Spleen (tissue), 11 donors: ENCODE measurements around the gene IPCEF1. TPM values are rescaled to one million over a fixed set of nuclear protein-coding genes. Genes with fewer than 3 reads are reported as not detected.
A peak's percentile ranks its signal among the peaks of the same experiment; 100 is the strongest.

Experiments used
- DNase-seq: peaks from one replicate; pipeline ENCODE4 v3.0.0-alpha.2; 2020
- H3K27ac ChIP-seq, 8 donors: fragments of 200-600 bp; sonication (generic) in 7 of 8; 1 replicate in 4 of 8; 2 replicates in 4 of 8; pipeline versions ENCODE4 v1.5.0 to v1.8.0; 2016 to 2021; ENCODE audit warnings: inconsistent platforms in 4 of 8, mild to moderate bottlenecking in 4 of 8, moderate library complexity in 1 of 8
- H3K27me3 ChIP-seq, 7 donors: fragments of 200-600 bp; sonication (generic) in 6 of 7; replicated peaks in 1 of 7; 1 replicate in 4 of 7; 2 replicates in 3 of 7; pipeline versions ENCODE4 v1.5.0 to v1.8.0; 2016 to 2021; ENCODE audit warnings: inconsistent platforms in 3 of 7, mild to moderate bottlenecking in 1 of 7
- H3K36me3 ChIP-seq, 6 donors: fragments of 200-600 bp; sonication (generic) in 5 of 6; 1 replicate in 4 of 6; 2 replicates in 2 of 6; pipeline versions ENCODE4 v1.5.0 to v1.8.0; 2016 to 2021; ENCODE audit warnings: inconsistent platforms in 2 of 6
- H3K4me1 ChIP-seq, 6 donors: fragments of 200-600 bp; sonication (generic) in 5 of 6; 1 replicate in 3 of 6; 2 replicates in 3 of 6; pipeline versions ENCODE4 v1.5.0 to v1.8.0; 2016 to 2021; ENCODE audit warnings: inconsistent platforms in 3 of 6
- H3K4me3 ChIP-seq, 8 donors: fragments of 200-600 bp; sonication (generic) in 7 of 8; 1 replicate in 4 of 8; 2 replicates in 4 of 8; pipeline versions ENCODE4 v1.5.0 to v1.8.0; 2016 to 2021; ENCODE audit warnings: inconsistent platforms in 4 of 8, mild to moderate bottlenecking in 4 of 8, moderate library complexity in 2 of 8
- H3K9me3 ChIP-seq, 8 donors: fragments of 200-600 bp; sonication (generic) in 7 of 8; 1 replicate in 4 of 8; 2 replicates in 4 of 8; pipeline versions ENCODE4 v1.5.0 to v1.8.0; 2016 to 2021; ENCODE audit warnings: inconsistent platforms in 4 of 8
- POLR2A ChIP-seq, 3 donors: fragments of 450-650 bp; IDR thresholded peaks; one replicate each; pipeline ENCODE4 v1.5.1; 2017; ENCODE audit warnings: antibody characterized with exemption in 3 of 3, mild to moderate bottlenecking in 1 of 3
- POLR2AphosphoS5 ChIP-seq, 3 donors: sonication (generic); formaldehyde crosslinking; IDR thresholded peaks; one replicate each; pipeline ENCODE4 v1.5.1; 2017; ENCODE audit warnings: antibody characterized with exemption in 3 of 3
- WGBS, 5 donors: extraction: QIAGEN DNeasy Blood & Tissue Kit in 3 of 5; methylation state at CpG; one replicate each; pipeline versions ENCODE4 v1.1.5 to v1.1.7; 2013 to 2018; 5-methylcytosine and 5-hydroxymethylcytosine counted together
- intact Hi-C: fragments of 100-400 bp; cut with DNase I; formaldehyde crosslinking; loops from one replicate; pipeline ENCODE4 v1.15.0; 2023; ENCODE audit warnings: low total_unique reads
- polyA plus RNA-seq, 3 donors: library from polyadenylated mRNA; stranded (reverse); fragments of 200-250 nt; gene quantifications; one replicate each; pipeline ENCODE4 v1.2.1, GENCODE V29; 2013
- total RNA-seq, 7 donors: library from RNA; depleted of rRNA in 3 of 7; stranded (reverse); fragments of >200 nt in 3 of 7; fragmentation: NEBNext Ultra II Directional in 4 of 7; extraction: Animal tissue kit (Norgen Biotek cat#: 25700) in 4 of 7; gene quantifications; one replicate each; pipeline versions ENCODE4 v1.1.0 to v1.2.1, GENCODE V29; 2016 to 2021
- TF ChIP-seq, protein P1 (sequence below), 11 experiments: fragments of 200-600 bp in 7 of 11; fragments of 450-650 bp in 4 of 11; sonication (generic) in 4 of 11; IDR thresholded peaks in 8 of 11; conservative IDR thresholded peaks in 3 of 11; 1 replicate in 7 of 11; 2 replicates in 4 of 11; pipeline versions ENCODE4 v1.4.0 to v1.8.0; 2016 to 2021; ENCODE audit warnings: antibody characterized with exemption in 11 of 11, inconsistent platforms in 4 of 11, mild to moderate bottlenecking in 1 of 11
- donor health status: healthy with polysubstance abuse.
- donor health status: DM: no; HTN: no; CAD: no; lungs with moderate emphysema.
- donor health status: DM: no; HTN: no; CAD: no.
- donor health status: Bipolar disorder and iron deficiency.
- donor health status: healthy.
- donor health status: DM: no; HTN: no; CAD: no.
- donor health status: DM: yes; HTN: yes; CAD: no.

IPCEF1 gene
- total and polyA plus RNA-seq, 10 donors = 1.4 to 32.2 (median 26.2) TPM

DNA sequence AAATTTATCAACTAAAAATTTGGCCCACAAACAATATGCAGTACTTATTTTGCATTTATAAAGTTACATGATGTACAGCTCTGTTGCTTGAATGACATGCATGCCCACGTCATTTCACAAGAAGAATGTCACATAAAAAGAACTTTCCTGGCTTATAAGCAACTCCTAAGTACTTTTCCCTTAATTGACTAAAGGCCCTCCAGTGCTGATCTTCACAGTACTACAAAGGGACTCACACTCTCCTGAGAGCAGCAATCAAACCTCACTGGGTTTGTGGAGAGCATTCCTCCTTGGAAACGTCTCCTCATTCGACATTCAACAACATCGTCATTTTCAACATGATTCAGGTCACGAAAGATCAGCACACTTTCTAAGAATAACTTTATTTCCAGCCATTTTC is 111.1 kb downstream of the IPCEF1 start:
- H3K36me3 ChIP-seq = peaks cover 0 to 9% (median 0%) of the 10 kb centered on the region in 6 donors
- WGBS, 5 donors = 55 to 75% (median 62%) methylated on average over 5 of the region's 5 CpGs
- no peak for DNase-seq
- no peak for TF ChIP-seq POLR2A (IDR thresholded peaks at IDR 0.05)
- peak in 1 of 3 donors; percentile 56 for TF ChIP-seq POLR2AphosphoS5 (IDR thresholded peaks at IDR 0.05)
- TF ChIP-seq, protein P1, sequence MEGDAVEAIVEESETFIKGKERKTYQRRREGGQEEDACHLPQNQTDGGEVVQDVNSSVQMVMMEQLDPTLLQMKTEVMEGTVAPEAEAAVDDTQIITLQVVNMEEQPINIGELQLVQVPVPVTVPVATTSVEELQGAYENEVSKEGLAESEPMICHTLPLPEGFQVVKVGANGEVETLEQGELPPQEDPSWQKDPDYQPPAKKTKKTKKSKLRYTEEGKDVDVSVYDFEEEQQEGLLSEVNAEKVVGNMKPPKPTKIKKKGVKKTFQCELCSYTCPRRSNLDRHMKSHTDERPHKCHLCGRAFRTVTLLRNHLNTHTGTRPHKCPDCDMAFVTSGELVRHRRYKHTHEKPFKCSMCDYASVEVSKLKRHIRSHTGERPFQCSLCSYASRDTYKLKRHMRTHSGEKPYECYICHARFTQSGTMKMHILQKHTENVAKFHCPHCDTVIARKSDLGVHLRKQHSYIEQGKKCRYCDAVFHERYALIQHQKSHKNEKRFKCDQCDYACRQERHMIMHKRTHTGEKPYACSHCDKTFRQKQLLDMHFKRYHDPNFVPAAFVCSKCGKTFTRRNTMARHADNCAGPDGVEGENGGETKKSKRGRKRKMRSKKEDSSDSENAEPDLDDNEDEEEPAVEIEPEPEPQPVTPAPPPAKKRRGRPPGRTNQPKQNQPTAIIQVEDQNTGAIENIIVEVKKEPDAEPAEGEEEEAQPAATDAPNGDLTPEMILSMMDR (IDR thresholded peaks at IDR 0.05 in 8 of 11, conservative IDR thresholded peaks at IDR 0.05 in 3 of 11) = no peak
- intact Hi-C loops = no loop called here
- peak overlapping the region in 7 of 8 donors; percentile 30 to 89 (median 75) for H3K27ac ChIP-seq
- H3K27me3 ChIP-seq = no peaks in the 10 kb centered on the region
- H3K4me3 ChIP-seq = peak overlapping the region in 6 of 8 donors; percentile 18 to 68 (median 41)
- H3K4me1 ChIP-seq = peaks cover 6 to 97% (median 40%) of the 10 kb centered on the region in 6 donors
- H3K9me3 ChIP-seq = no peaks in the 10 kb centered on the region

DNA sequence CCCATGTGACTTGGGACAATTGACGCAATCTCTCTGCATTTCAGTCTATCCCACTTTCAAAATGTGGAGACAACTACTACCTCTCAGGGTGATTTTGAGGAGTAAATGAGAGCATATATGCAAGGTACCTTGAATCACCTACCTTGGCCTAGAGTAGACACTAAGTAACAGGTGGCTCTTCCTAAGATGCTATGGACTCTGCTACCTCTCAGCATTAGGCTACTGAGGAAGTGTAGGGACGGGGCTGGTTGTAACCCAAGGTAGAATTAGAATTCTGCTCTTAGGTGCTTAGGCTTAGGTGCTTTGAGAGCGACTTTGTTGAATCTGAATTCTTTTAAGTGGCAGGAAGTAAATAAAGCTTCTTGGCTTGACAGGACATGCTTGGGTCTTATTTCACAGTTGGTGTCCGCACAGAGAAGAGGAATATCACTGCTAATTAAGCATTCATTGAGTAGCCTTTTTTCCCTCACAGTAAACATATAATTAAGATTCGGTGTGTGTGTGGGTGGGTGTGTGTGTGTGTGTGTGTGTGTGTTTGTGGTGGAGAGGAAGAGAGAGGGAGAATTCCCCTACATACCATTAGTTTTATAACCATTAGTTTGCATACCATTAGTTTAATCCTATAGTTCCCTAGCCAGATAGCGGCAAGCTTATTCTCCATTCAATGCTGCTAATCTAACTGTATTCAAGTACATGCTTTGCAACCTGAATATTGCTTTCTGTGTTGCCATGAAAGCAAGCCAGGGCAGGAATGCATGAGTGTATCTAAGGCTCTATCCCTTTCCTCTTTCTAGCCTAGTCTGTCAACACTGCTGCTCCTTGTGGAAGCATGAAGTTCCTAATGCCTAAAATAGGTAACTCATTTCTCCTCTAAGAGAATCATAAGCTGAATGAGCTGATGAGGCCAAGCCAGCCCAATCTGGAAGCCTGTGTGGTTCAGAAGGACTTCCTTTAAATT is 112.5 kb downstream of the IPCEF1 start:
- DNase-seq = no peak
- H3K4me3 ChIP-seq = peak overlapping the region in 5 of 8 donors; percentile 7 to 68 (median 44)
- 62 to 74% (median 69%) methylated on average over 6 of the region's 6 CpGs for WGBS, 5 donors
- H3K27me3 ChIP-seq = no peaks in the 10 kb centered on the region
- peaks cover 0 to 9% (median 0%) of the 10 kb centered on the region in 6 donors for H3K36me3 ChIP-seq
- H3K4me1 ChIP-seq = peaks cover 4 to 97% (median 32%) of the 10 kb centered on the region in 6 donors
- H3K9me3 ChIP-seq = no peaks in the 10 kb centered on the region
- TF ChIP-seq POLR2A (IDR thresholded peaks at IDR 0.05) (no peak), POLR2AphosphoS5 (IDR thresholded peaks at IDR 0.05) (no peak)
- TF ChIP-seq, protein P1 (IDR thresholded peaks at IDR 0.05 in 8 of 11, conservative IDR thresholded peaks at IDR 0.05 in 3 of 11) = no peak
- H3K27ac ChIP-seq = peak overlapping the region in 6 of 8 donors; percentile 44 to 89 (median 79)
- intact Hi-C loops = no loop called here

DNA sequence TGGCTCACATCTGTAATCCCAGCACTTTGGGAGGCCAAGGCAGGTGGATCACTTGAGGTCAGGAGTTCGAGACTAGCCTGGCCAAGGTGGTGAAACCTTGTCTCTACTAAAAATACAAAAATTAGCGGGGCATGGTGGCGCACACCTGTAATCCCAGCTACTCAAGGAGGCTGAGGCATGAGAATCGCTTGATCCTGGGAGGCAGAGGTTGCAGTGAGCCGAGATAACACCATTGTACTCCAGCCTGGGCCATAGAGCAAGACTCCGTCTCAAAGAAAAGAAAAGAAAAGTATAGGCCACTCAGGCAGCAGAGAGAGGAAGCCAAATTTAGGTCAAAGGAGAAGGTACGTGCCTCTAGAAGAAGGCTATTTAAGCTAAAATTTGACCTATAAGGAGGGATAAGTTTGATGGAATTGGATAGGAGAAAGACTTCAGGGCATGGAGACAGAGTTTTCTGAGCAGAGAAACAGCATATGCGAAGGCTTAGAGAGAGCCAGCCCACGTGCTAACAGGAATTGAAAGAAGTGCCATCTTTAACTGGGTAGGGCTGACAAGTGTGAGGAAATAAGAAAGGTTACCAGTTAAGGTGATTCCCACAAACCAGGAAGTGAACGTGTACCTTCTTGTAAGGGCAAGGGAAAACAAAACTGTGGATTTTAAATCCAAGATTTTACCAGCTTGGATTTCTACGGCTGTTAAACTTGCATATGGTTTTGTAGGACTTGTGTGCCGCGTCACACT is 113.8 kb downstream of the IPCEF1 start:
- H3K4me1 ChIP-seq = peaks cover 6 to 97% (median 25%) of the 10 kb centered on the region in 6 donors

More for the DNA sequence above, 113.8 kb downstream of the IPCEF1 start:
- Histone ChIP-seq H3K4me3 (peak overlapping the region in 1 of 8 donors; percentile 68), H3K9me3 (no peaks in the 10 kb centered on the region), H3K27me3 (no peaks in the 10 kb centered on the region), H3K36me3 (peaks cover 0 to 9% (median 0%) of the 10 kb centered on the region in 6 donors), H3K27ac (peak overlapping the region in 5 of 8 donors; percentile 10 to 89 (median 84))
- intact Hi-C loops = no loop called here
- TF ChIP-seq POLR2A (IDR thresholded peaks at IDR 0.05) (no peak), POLR2AphosphoS5 (IDR thresholded peaks at IDR 0.05) (no peak)
- TF ChIP-seq, protein P1 (IDR thresholded peaks at IDR 0.05 in 8 of 11, conservative IDR thresholded peaks at IDR 0.05 in 3 of 11) = no peak
- 82 to 88% (median 86%) methylated on average over 13 of the region's 13 CpGs for WGBS, 5 donors
- DNase-seq = no peak
